NOMO-1 treated with DMSO at 0.1 percent for 48 hours (cell line): ENCODE data around the gene KSR1.
"Not testable (repeated sequence)": the region's sequence is repeated elsewhere in the genome, so short reads cannot be mapped to it uniquely, and the experiment has no call there.

Experiments
- DNase-seq: peaks from one replicate; lab custom pipeline; 2025; ENCODE audit not compliant: unreplicated experiment; lab: John Stamatoyannopoulos, UW

The KSR1 gene

GRCh38 chr17:27628376-27628775, 172.1 kb downstream of the KSR1 start:
- no peak for DNase-seq

GRCh38 chr17:27629260-27629659, 173.0 kb downstream of the KSR1 start:
- DNase-seq = peak; percentile 2

GRCh38 chr17:27630607-27631410, 174.6 kb downstream of the KSR1 start, which contains the start of gene LGALS9:
Gene LGALS9, plus strand, starts transcription at chr17:27631188. Its CDS starts 78 bp downstream, at chr17:27631266.
- peak; percentile 82 for DNase-seq

GRCh38 chr17:27631411-27631760, 175.1 kb downstream of the KSR1 start:
- DNase-seq = peak; percentile 64

- no peak for DNase-seq
These were observed 175.9 kb downstream of the KSR1 start for GRCh38 chr17:27631897-27632725.

GRCh38 chr17:27632766-27633165, 176.5 kb downstream of the KSR1 start:
- DNase-seq = not testable (repeated sequence)

- no peak for DNase-seq
These were observed 177.2 kb downstream of the KSR1 start for GRCh38 chr17:27633312-27634025.

- DNase-seq = no peak
These were observed 177.7 kb downstream of the KSR1 start for GRCh38 chr17:27634026-27634335.

- no peak for DNase-seq
These were observed 178.5 kb downstream of the KSR1 start for GRCh38 chr17:27634776-27635175.

GRCh38 chr17:27635275-27635823, 179.1 kb downstream of the KSR1 start:
- DNase-seq = peak; percentile 84

GRCh38 chr17:27636005-27636520, 179.8 kb downstream of the KSR1 start:
- not testable (repeated sequence) for DNase-seq

GRCh38 chr17:27637818-27638217, 181.6 kb downstream of the KSR1 start:
- DNase-seq = not testable (repeated sequence)

- DNase-seq = not testable (repeated sequence)
These were observed 182.2 kb downstream of the KSR1 start for GRCh38 chr17:27638415-27638914.

GRCh38 chr17:27640790-27641189, 184.5 kb downstream of the KSR1 start:
- no peak for DNase-seq

GRCh38 chr17:27644586-27644985, 188.3 kb downstream of the KSR1 start:
- DNase-seq = no peak

- not testable (repeated sequence) for DNase-seq
These were observed 189.4 kb downstream of the KSR1 start for GRCh38 chr17:27645621-27646020.

- DNase-seq = no peak
These were observed 190.0 kb downstream of the KSR1 start for GRCh38 chr17:27646232-27646631.

GRCh38 chr17:27647765-27648164, 191.5 kb downstream of the KSR1 start:
- no peak for DNase-seq

GRCh38 chr17:27649111-27649571, 192.9 kb downstream of the KSR1 start:
- DNase-seq = not testable (repeated sequence)

GRCh38 chr17:27649929-27650328, 193.7 kb downstream of the KSR1 start:
- no peak for DNase-seq

GRCh38 chr17:27650836-27651235, 194.6 kb downstream of the KSR1 start:
- DNase-seq = no peak
